ENCODE results near the gene GDPD4.

Gene GDPD4

GRCh38 chr11:77191823-77192495, 109.5 kb downstream of the GDPD4 start:
- peak; percentile 8 for DNase-seq (ENCODE audit: low read depth, low spot score)

GRCh38 chr11:77191429-77191822, 110.1 kb downstream of the GDPD4 start:
- DNase-seq (ENCODE audit: low read depth, low spot score): no peak

- DNase-seq (ENCODE audit: low read depth, low spot score): no peak
These were observed 111.0 kb downstream of the GDPD4 start for GRCh38 chr11:77190331-77191075.

- DNase-seq (ENCODE audit: low read depth, low spot score): no peak
These were observed 111.8 kb downstream of the GDPD4 start for GRCh38 chr11:77189588-77190210.

DNA sequence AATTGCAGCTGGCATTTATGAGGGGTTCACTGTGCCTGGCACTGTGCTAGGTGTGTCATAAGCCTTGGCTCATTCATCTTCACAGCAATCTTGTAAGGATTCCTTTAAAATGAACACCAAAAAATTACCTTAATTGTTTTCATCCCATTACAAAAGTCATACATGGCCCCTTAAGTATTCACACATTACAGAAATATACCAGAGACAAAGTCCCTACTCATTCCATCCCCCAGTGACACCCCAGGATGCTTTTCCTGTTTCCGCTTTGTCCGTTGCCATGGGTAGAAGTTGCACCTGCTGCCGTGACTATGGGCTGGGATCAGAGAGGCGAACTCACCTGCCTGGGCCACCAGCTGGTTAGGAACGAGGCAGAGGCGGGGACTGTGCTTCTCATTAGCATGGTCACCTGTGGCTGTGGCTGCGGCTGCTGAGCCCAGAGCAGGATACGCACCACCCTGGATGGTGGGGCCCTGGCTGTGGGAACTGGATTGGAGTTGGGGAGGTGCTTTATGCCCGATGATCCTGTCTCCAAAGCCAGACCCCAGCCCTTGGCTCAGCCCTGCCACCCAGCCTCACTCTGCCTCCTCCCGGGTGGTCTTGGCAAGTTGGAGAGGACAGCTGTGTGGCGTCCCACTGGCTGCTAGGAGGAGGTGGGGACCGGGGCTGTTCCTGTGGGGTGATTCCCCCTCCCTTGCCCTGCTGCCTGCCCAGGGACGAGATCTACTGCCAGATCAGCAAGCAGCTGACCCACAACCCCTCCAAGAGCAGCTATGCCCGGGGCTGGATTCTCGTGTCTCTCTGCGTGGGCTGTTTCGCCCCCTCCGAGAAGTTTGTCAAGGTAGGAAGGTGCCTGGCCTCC, 112.6 kb downstream of the GDPD4 start:
- no peak for DNase-seq (ENCODE audit: low read depth, low spot score)

DNA sequence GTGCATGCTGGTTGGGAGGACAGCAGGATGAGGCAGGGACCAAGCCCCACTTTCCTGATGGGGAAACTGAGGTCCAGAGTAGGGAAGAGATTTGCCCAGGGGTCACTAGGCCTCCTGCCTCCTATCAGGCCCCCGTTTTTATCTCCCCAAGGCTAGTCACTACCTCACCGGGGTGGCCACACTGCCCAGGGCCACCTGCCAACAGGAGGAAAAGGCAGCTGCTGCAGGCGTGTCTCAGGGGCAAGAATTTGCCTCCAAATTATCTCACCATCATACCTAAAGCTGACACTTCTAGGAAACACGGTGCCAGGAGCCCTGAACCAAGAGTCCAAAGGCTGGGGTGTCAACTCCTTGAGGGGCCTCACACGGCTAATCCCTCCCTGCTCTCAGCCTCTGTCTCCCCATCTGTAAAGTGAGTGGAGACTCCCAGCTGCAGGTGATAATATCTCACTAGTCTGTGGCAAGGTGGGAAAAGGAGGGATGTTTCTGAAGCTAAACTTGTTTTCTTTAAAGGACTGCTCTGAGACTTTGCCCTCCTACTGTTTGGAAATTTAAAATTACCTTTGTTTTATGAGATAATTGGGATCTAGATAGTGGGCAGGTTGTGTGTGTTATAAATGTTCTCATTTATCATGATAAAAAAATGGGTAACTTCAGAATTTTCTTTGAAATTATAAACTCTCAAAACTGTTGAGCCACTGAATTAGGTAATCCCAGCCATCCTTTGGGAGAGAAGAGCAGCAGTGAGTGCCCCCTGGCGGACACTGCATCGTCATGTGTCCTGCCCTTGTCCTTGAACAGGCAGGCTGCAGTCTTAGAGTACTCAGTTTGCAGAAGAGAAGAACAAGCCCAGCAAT, 113.5 kb downstream of the GDPD4 start:
- DNase-seq (ENCODE audit: low read depth, low spot score): peak; percentile 37

- DNase-seq (ENCODE audit: low read depth, low spot score): no peak
These were observed 114.3 kb downstream of the GDPD4 start for GRCh38 chr11:77187111-77187750.

- DNase-seq (ENCODE audit: low read depth, low spot score): no peak
These were observed 115.2 kb downstream of the GDPD4 start for GRCh38 chr11:77186302-77186701.

DNA sequence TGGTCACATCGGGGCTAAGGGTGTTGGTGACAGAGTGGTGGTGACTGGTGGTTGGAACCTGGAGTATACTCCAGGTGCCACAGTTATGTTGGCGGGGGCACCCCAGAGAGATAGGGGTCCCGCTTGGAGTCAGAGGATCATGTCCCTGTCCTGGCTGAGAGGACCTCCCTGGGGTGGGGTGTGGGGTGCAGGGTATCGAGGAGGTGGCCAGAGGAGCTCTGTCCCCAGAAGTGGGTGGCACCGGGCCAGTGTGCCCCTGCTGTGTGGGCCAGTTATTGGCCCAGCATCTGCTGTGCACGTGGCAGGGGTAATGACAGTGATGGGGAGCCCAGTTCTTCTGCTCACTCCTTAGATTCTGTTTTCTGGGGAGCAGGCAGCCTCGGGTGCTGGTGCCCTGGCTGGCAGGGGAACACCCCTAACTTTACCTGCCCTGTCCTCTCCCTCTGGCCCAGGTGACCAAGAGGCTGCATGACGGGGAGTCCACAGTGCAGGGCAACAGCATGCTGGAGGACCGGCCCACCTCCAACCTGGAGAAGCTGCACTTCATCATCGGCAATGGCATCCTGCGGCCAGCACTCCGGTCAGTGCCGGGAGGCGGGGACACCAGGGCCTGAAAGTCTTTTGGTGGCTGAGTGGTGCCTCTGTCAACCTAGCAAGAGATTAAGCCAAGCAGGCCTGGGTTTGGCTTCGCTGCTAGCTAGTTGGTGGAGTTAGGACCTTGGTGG, 117.2 kb downstream of the GDPD4 start:
- DNase-seq (ENCODE audit: low read depth, low spot score): no peak

- no peak for DNase-seq (ENCODE audit: low read depth, low spot score)
These were observed 118.0 kb downstream of the GDPD4 start for GRCh38 chr11:77183431-77183984.

DNA sequence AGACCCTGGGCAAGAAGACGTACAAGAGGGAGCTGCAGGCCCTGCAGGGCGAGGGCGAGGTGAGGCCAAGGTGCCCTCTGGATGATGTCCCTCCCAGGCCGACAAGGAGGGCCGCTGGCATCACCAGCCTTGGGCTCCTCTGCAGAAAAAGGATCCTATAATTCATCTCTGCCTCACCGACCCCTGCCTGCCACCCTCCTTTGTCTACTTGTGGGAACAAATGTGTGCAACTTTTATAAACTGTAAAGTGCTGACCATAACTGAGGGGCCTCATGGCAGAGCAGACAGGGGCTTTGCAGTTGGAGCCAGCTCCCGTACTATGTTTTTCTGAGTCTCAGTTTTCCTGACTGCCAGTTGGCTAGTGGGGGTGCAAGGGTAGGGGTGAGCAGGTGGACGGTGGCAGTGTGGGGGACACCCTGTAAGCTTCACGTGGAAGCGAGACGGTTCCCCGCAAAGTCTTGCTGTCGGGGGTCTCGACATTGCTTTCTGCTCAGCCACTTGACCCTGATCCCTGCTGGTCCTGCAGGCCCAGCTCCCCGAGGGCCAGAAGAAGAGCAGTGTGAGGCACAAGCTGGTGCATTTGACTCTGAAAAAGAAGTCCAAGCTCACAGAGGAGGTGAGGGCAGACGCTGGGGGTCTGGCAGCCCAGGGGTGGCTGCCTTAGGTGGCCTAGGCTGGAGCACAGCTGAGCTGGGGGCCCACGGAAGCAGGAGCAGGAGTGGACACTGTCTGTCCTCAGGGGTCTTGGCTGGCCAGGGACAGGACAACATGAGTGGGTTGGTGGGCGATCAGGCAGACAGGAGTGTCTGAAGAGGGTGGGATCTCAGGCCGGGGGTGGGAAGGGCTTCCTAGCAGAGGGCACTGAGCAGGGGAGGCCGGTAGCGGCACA, 118.7 kb downstream of the GDPD4 start:
- no peak for DNase-seq (ENCODE audit: low read depth, low spot score)

- DNase-seq (ENCODE audit: low read depth, low spot score): no peak
These were observed 119.5 kb downstream of the GDPD4 start for GRCh38 chr11:77181799-77182541.

GRCh38 chr11:77181226-77181625, 120.3 kb downstream of the GDPD4 start:
- DNase-seq (ENCODE audit: low read depth, low spot score): no peak

GRCh38 chr11:77180346-77180745, 121.1 kb downstream of the GDPD4 start:
- no peak for DNase-seq (ENCODE audit: low read depth, low spot score)

DNA sequence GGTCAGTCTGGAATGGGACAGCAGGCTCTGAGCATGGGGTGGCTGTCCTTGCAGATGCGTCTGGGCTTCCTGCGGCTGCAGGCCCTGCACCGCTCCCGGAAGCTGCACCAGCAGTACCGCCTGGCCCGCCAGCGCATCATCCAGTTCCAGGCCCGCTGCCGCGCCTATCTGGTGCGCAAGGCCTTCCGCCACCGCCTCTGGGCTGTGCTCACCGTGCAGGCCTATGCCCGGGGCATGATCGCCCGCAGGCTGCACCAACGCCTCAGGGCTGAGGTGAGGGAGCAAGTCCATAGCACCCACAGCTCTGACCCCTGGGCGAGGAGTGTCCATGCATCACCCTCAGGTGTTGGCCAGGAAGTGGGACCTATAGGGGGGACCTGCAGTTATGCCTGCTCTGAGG, 121.8 kb downstream of the GDPD4 start:
- DNase-seq (ENCODE audit: low read depth, low spot score): no peak

DNA sequence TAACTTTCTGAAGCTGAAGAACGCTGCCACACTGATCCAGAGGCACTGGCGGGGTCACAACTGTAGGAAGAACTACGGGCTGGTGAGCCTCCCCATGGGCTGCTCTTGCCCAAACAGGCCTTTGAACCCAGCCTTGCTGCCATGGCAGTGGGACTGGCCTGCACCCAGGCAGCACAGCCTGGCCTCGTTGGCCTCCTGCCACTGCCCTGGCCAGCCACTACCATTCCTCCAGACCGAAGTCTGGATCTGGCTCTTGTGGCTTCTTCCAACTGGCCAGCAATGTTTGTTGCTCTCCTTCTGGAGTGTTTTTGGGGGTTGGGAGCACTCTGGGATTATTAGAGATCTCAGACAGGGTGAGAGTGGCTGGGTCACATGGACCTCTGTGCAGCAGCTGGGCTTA, 122.4 kb downstream of the GDPD4 start:
- DNase-seq (ENCODE audit: low read depth, low spot score): no peak

GRCh38 chr11:77178150-77178549, 123.3 kb downstream of the GDPD4 start:
- no peak for DNase-seq (ENCODE audit: low read depth, low spot score)

DNA sequence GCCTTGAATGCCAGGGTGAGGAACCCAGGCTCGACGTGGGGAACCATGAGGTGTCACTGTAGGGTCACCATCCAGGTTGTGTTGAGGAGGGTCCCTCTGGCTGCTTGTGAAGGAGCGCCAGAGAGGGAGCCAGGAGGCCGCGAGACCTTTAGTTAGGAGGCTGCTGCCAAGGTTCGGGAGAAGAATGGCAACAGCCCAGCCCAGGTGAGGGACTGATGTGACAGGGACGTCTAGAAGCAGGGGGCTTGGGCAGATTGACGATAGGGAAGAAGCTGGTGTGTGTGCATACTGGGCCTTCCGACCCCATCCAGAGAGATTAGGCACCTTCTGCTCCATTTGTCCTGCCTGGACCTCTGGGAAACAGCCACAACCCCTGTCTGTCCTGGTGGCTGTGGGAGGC, 124.5 kb downstream of the GDPD4 start:
- DNase-seq (ENCODE audit: low read depth, low spot score): no peak
